Ramos (cell line): Measurements from ENCODE around the gene FBXL15.
"Not testable (repeated sequence)": the region's sequence is repeated elsewhere in the genome, so short reads cannot be mapped to it uniquely, and the experiment has no call there.

ENCODE experiments used
- in situ Hi-C: fragments of 300-500 bp; cut with MboI; formaldehyde crosslinking; loops from one replicate; pipeline ENCODE4 v1.14.3; 2022; ENCODE audit warnings: low sequenced_read_pairs; ENCODE audit not compliant: unreplicated experiment

FBXL15 gene

GRCh38 chr10:102452672-102453340 is 32.2 kb downstream of the FBXL15 start:
- in situ Hi-C loops = no loop called here

- in situ Hi-C loops = no loop called here
These were observed 32.9 kb downstream of the FBXL15 start for GRCh38 chr10:102453502-102453901.

- in situ Hi-C loops = not testable (repeated sequence)
These were observed 34.2 kb downstream of the FBXL15 start for GRCh38 chr10:102454662-102455487.

DNA sequence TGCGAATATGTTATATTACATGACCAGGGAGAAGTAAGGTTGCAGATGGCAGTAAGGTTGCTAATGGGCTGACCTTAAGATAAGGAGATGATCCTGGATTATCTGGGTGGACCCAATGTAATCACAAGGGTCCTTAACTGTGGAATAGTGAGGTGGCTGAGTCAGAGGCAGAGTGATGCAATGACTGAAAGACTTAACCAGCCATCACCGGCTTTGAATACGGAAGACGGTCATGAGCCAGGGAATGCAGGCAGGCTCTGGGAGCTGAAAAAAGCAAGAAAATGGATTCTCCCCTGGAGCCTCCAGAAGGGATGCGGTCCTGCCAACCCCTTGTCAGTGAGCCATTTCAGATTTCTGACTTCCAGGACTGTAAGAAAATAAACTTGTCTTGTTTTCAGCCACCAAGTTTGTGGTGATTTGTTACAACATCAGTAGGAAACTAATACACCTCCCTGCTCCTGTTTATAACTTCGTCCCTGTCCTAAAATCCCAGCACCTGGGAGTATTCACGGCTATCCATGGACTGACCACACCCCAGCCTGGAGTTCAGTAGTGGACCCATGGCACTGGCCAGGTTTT is 35.3 kb downstream of the FBXL15 start:
- in situ Hi-C loops = no loop called here

DNA sequence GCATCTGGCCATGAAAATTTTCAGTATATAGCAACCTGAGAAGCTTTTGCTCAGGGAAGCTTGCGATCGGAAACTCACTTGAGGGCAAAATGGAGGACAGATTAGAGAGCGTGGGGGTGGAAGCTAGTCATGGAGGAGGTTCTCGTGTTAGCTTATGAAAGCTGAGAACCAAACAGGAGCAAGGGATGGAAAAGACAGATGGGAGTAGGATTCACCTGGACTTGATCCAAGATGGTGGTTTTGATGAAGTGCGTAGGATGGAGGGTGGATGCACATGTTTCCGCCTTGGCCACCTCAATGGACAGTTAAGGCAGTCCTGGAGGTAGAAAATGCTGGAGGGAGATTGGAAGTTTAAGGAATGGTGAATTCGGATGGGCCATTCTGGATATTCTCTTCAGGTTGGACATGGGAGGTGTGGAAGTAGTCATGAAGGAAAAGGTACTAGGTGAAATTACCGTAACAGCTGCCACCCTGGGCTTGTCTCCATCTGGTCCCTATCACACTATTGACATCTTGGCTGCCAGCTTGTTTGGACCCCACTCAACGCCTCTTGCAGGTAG is 37.0 kb downstream of the FBXL15 start:
- in situ Hi-C loops = no loop called here

- in situ Hi-C loops = no loop called here
These were observed 38.0 kb downstream of the FBXL15 start for GRCh38 chr10:102458656-102459055.

DNA sequence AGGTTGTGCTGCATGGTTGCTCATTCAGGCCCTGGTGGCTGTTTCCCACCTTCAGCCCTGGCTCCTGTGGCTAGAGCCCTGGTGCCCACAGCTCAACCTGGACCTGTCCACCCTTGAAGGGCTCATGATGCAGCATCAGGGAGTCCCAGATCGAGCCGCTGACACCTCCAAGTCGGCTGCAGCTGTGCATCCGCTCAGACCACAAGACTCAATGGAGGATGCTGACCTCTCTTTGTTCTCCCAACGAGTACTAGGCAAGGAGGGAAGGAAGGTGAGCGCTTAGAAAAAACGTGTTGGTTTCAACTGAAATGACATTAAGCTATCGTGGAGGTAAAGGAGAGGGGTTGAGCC is 40.2 kb downstream of the FBXL15 start:
- in situ Hi-C loops = no loop called here

DNA sequence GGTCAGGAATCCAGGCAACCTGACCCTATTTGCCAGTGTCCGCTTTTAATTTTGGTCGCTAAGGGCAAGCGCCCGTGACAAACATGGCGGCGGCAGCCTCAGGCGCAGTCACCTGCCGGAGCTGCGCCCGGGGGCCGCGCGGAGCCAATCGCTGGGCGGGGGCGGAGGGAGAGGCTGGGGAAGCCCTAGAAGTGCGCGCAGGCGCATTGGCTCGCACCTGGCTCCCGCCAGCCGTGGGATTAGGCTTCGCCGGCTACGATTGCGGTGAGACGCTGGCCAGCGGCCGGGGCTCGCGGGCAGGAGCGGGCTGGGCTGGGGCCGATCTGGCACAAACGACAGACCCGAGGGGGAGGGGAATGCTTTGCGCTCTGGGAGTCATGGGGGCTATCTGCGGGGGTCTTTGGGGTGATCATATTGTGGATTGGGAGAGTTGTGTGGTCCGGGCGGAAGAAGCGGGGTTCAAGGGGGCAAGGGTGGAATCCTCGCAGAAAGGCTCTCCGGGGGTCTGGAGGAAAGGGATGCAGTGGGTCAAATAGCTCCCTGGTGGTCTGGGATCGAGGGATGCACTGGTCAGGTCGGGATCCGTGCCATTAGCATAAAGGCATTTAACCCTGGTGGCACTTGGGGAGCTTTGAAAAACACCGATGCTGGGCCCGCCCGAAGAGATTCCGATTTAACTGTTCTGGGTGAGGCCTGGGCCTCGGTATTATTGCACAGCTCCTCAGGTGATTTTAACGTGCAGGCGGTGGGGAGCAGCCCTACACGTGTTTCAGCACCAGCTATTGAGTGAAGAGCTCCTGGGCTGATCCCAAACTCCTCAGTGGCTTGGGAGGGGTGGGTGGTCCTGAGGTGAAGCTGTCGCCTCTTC is 40.8 kb downstream of the FBXL15 start:
- in situ Hi-C loops = no loop called here

GRCh38 chr10:102462512-102463054 is 41.9 kb downstream of the FBXL15 start:
- in situ Hi-C loops = no loop called here

DNA sequence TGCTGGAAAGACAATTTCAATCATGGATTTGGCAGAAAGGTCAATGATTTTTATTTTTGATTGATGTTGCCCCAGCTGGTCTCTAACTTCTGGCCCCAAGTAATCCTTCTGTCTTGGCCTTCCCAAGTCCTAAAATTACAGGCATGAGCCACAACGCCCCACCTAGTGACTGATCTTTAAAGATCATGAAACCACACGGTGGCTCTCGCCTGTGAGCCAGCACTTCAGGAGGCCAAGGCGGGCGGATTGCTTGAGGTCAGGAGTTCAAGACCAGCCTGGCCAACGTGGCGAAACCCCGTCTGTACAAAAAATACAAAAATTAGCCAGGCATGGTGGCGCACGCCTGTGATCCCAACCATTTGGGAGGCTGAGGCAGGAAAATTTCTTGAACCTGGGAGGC is 43.3 kb downstream of the FBXL15 start:
- in situ Hi-C loops = no loop called here

- in situ Hi-C loops = no loop called here
These were observed 44.8 kb downstream of the FBXL15 start for GRCh38 chr10:102465466-102465865.

DNA sequence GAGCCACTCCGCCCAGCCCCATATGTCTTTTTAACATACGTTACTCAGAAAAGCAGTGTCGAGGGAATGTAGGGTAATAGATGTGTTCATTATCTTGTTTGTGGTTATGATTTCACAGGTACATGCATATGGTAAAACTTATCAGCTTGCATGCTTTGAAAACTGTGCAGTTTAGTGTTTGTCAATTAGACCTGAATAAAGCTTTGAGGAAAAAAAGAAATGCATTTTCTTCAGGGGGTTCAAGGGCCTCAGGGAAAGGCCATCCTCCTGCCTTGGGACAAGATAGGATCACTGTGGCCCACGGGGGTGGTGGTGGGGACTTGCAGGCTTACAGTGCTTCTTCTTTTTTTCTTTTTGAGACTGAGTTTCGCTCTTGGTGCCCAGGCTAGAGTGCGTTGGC is 46.7 kb downstream of the FBXL15 start:
- in situ Hi-C loops = no loop called here

GRCh38 chr10:102467971-102468438 is 47.4 kb downstream of the FBXL15 start:
- in situ Hi-C loops = no loop called here

DNA sequence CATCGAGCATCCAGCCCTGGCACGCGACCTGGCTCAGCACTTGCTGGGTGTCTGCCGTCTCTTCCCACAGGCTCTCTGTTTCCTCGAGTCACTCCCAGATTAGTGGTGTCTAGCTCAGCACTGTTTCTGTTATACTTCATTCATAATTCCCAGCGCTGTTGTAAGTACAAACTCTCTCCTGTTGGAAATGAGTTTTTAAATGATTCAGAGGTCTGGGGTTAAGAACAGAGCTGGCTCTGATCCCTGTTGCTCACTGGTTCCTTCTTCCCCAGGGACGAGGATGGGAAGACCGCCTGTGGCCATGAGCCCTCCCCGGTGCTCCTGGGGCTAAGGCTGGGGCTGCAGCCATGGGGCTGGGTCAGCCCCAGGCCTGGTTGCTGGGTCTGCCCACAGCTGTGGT is 48.0 kb downstream of the FBXL15 start:
- in situ Hi-C loops = no loop called here

DNA sequence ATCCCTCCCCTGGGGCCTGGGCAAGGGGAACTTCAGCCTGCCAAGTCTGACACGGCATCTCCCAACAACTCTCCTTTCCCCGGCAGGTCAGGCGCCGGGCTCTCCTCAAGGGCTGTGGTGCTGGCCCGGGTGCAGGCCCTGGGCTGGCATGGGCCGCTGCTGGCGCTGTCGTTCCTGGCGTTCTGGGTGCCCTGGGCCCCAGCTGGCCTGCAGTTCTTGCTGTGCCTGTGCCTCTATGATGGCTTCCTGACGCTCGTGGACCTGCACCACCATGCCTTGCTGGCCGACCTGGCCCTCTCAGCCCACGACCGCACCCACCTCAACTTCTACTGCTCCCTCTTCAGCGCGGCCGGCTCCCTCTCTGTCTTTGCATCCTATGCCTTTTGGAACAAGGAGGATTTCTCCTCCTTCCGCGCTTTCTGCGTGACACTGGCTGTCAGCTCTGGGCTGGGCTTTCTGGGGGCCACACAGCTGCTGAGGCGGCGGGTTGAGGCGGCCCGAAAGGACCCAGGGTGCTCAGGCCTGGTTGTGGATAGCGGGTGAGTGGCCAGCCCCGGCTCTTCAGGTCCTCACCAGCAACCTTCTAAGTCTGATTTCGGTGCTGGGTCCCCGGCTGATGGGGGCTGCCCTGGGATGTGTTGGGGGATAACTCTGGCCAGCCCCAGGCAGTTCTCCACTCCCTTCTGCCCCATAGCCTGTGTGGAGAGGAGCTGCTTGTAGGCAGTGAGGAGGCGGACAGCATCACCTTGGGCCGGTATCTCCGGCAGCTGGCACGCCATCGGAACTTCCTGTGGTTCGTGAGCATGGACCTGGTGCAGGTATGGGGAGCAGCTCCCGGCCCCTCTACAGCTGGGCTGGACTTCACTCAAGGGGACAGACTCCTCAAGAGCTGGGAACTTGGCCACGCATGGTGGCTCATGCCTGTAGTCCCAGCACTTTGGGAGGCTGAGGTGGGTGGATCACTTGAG is 50.2 kb downstream of the FBXL15 start:
- in situ Hi-C loops = no loop called here
